Gastroesophageal sphincter (tissue), 4 donors: ENCODE data around the gene AQP6. TPM values are rescaled to one million over a fixed set of nuclear protein-coding genes. Genes with fewer than 3 reads are reported as not detected.

Experiments
- ATAC-seq: fragments of 150-250 bp; one replicate; pipeline ENCODE4 v1.9.1; 2016; ENCODE audit warnings: mild to moderate bottlenecking, moderate library complexity
- H3K27ac ChIP-seq, 4 donors: fragments of 200-600 bp; sonication (generic) in 3 of 4; 1 replicate in 3 of 4; 2 replicates in 1 of 4; pipeline ENCODE4 v1.5.1; 2016 to 2019
- H3K27me3 ChIP-seq: fragments of 200-600 bp; sonication (generic); one replicate; pipeline ENCODE4 v1.5.1; 2019
- H3K36me3 ChIP-seq, 2 donors: fragments of 200-600 bp; sonication (generic); one replicate each; pipeline ENCODE4 v1.5.1; 2019; ENCODE audit warnings: control low read depth in 1 of 2
- H3K4me1 ChIP-seq, 3 donors: fragments of 200-600 bp; sonication (generic); 1 replicate in 2 of 3; 2 replicates in 1 of 3; pipeline ENCODE4 v1.5.1; 2016 to 2019; ENCODE audit warnings: control low read depth in 2 of 3
- H3K4me3 ChIP-seq, 2 donors: fragments of 200-600 bp; sonication (generic); one replicate each; pipeline ENCODE4 v1.5.1; 2019; ENCODE audit warnings: mild to moderate bottlenecking in 1 of 2, moderate library complexity in 1 of 2
- H3K9me3 ChIP-seq, 3 donors: fragments of 200-600 bp; sonication (generic); one replicate each; pipeline ENCODE4 v1.5.1; 2017 to 2019; ENCODE audit warnings: control low read depth in 2 of 3
- EP300 ChIP-seq: sonication (generic); formaldehyde crosslinking; IDR thresholded peaks from one replicate; pipeline ENCODE4 v1.6.1; 2017; ENCODE audit warnings: antibody characterized with exemption, mild to moderate bottlenecking
- POLR2A ChIP-seq, 2 donors: fragments of 450-650 bp; IDR thresholded peaks; one replicate each; pipeline ENCODE4 v1.6.1; 2017; ENCODE audit warnings: antibody characterized with exemption in 2 of 2, mild to moderate bottlenecking in 2 of 2, moderate library complexity in 1 of 2
- POLR2AphosphoS5 ChIP-seq: sonication (generic); formaldehyde crosslinking; IDR thresholded peaks from one replicate; pipeline ENCODE4 v1.6.1; 2017; ENCODE audit warnings: antibody characterized with exemption
- WGBS, 2 donors: methylation state at CpG; one replicate each; pipeline ENCODE4 v1.1.5; 2018; ENCODE audit warnings: low coverage in 1 of 2; 5-methylcytosine and 5-hydroxymethylcytosine counted together
- total RNA-seq, 4 donors: library from RNA; depleted of rRNA; stranded (reverse); fragments of >200 nt; gene quantifications; one replicate each; pipeline ENCODE4 v1.1.0, GENCODE V29; 2016
- TF ChIP-seq, protein P1 (sequence below), 4 experiments: fragments of 200-600 bp in 2 of 4; fragments of 450-650 bp in 2 of 4; sonication (generic) in 1 of 4; IDR thresholded peaks; one replicate each; pipeline ENCODE4 v1.5.1; 2017 to 2019; ENCODE audit warnings: antibody characterized with exemption in 4 of 4, mild to moderate bottlenecking in 2 of 4, moderate library complexity in 2 of 4

AQP6 gene
- total RNA-seq, 4 donors from 2014 or later = not detected

GRCh38 chr12:49965836-49966235 lies 6.9 kb upstream of the AQP6 start:
- 17% methylated on average over 1 of the region's 6 CpGs; no CpG with 5 or more reads in 1 of the 2 donors for WGBS, 2 donors
- Histone ChIP-seq H3K4me3 (no peak overlapping the region), H3K9me3 (no peaks in the 10 kb centered on the region), H3K36me3 (no peaks in the 10 kb centered on the region), H3K27ac (no peak overlapping the region), H3K27me3 (peaks cover 37% of the 10 kb centered on the region), H3K4me1 (peaks cover 0 to 24% (median 13%) of the 10 kb centered on the region in 3 donors)
- TF ChIP-seq POLR2AphosphoS5 (no peak), POLR2A (IDR thresholded peaks at IDR 0.05) (no peak), EP300 (no peak)
- TF ChIP-seq, protein P1, sequence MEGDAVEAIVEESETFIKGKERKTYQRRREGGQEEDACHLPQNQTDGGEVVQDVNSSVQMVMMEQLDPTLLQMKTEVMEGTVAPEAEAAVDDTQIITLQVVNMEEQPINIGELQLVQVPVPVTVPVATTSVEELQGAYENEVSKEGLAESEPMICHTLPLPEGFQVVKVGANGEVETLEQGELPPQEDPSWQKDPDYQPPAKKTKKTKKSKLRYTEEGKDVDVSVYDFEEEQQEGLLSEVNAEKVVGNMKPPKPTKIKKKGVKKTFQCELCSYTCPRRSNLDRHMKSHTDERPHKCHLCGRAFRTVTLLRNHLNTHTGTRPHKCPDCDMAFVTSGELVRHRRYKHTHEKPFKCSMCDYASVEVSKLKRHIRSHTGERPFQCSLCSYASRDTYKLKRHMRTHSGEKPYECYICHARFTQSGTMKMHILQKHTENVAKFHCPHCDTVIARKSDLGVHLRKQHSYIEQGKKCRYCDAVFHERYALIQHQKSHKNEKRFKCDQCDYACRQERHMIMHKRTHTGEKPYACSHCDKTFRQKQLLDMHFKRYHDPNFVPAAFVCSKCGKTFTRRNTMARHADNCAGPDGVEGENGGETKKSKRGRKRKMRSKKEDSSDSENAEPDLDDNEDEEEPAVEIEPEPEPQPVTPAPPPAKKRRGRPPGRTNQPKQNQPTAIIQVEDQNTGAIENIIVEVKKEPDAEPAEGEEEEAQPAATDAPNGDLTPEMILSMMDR (IDR thresholded peaks at IDR 0.05) = no peak
- ATAC-seq = no peak

DNA sequence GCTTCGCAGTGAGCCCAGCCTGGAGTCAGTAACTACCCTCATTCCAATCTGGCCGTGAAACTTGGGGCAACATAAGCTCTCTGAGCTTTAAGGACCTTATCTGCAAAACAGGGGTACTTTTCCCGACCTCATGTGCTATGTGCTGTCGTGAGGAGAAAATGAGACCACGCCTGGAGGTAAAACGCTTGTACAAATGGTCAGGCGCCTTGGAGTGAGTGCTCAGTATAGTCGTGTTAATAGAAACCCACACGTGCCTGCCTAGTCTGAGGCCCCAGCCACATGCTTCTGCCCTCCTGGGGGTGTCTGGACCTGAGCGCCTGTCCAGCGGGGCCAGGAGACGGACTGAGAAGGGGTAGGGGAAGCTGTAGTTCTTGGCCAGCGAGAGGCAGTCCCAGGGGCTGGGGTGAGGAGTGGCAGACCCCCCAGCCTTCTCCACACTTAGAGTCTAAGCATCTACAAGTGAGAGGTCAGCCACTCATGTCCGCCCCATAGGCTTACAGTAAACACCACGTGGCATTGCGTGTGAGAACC lies 6.2 kb upstream of the AQP6 start:
- Histone ChIP-seq H3K36me3 (no peaks in the 10 kb centered on the region), H3K27ac (no peak overlapping the region), H3K4me1 (peaks cover 0 to 17% (median 8%) of the 10 kb centered on the region in 3 donors), H3K4me3 (no peak overlapping the region), H3K27me3 (peaks cover 30% of the 10 kb centered on the region), H3K9me3 (no peaks in the 10 kb centered on the region)
- TF ChIP-seq POLR2A (IDR thresholded peaks at IDR 0.05) = no peak
- TF ChIP-seq POLR2AphosphoS5 = no peak
- no peak for TF ChIP-seq EP300
- TF ChIP-seq, protein P1 (IDR thresholded peaks at IDR 0.05) = no peak
- 46% methylated on average over 11 of the region's 16 CpGs; no CpG with 5 or more reads in 1 of the 2 donors for WGBS, 2 donors
- no peak for ATAC-seq

DNA sequence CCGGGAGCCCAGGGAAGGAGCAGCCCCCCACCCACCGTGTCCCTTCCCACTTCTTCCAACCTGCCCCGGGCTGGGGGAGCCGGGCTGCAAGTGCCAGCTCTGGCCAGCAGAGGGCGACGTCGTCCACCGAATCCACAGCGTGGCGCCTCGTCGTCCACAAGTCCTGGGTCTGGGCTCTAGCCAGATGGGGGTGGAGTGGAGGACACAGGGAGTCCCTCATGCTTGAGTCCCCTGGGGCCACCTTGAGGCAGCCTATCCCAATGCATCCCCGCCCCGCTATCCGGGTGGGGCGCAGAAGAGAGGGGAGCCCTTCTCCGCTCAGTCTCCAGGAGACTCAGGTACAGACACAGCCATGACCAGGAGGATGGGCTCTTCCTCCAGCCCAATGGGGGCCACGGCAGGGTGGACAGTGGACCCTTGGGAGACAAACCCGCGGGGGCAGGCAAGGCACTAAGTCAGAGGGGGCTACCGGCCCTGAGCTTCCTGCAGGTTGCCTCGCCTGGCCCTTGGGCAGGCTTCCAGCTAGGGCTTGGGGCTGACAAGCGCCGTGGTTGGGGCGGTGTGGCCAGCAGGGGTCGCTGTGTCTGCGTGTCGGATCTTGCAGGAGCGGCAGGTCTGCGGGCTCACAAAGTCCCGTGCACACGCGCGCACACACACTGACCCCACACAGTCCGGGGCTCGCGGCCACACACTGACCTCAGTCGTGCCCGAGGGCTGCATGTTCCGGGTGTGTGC lies 5.5 kb upstream of the AQP6 start:
- peak; percentile 89 for ATAC-seq
- no CpG with 5 or more reads among the region's 40 CpGs for WGBS, 2 donors

DNA sequence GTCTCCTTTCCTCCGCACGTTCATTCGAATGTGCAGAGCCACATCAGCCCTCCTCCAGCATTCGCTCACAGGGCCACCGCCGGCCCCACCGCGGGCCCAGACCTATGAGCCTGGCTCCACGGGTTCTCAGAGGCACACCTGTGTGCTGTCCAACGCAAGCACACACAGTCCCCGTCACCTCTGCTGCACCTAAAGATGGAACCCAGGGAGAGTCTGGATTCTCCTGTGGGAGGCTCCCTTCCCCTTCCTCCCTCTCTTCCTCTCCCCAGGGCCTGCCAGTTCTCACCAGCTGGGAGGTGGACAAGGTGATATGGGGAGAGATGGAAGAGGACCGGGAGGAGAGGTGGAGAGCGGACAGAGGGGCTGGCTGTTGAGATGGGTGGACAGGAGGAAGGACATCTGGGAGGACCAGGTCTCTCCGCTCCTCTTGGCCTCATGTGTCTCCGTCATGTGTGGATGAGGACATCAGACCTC lies 4.9 kb upstream of the AQP6 start:
- Histone ChIP-seq H3K9me3 (no peaks in the 10 kb centered on the region), H3K27ac (no peak overlapping the region), H3K27me3 (peaks cover 30% of the 10 kb centered on the region), H3K4me1 (peaks cover 0 to 13% (median 8%) of the 10 kb centered on the region in 3 donors), H3K4me3 (peak overlapping the region in 1 of 2 donors; percentile 46), H3K36me3 (no peaks in the 10 kb centered on the region)
- ATAC-seq = no peak
- TF ChIP-seq POLR2AphosphoS5 = no peak
- TF ChIP-seq POLR2A (IDR thresholded peaks at IDR 0.05) = no peak
- no peak for TF ChIP-seq EP300
- TF ChIP-seq, protein P1 (IDR thresholded peaks at IDR 0.05) = no peak
- 70 to 100% methylated on average over 1 to 2 of the region's 15 CpGs for WGBS, 2 donors

More for the DNA sequence above, 5.5 kb upstream of the AQP6 start:
- no peaks in the 10 kb centered on the region for H3K9me3 ChIP-seq
- H3K27me3 ChIP-seq = peaks cover 30% of the 10 kb centered on the region
- H3K27ac ChIP-seq = peak overlapping the region in 1 of 4 donors; percentile 56
- H3K4me3 ChIP-seq = peak overlapping the region; percentile 8 to 46
- peaks cover 0 to 13% (median 8%) of the 10 kb centered on the region in 3 donors for H3K4me1 ChIP-seq
- TF ChIP-seq, protein P1 (IDR thresholded peaks at IDR 0.05) = peak; percentile 30 to 97 (median 86)
- peak; percentile 39 for TF ChIP-seq POLR2AphosphoS5
- no peak for TF ChIP-seq EP300
- no peaks in the 10 kb centered on the region for H3K36me3 ChIP-seq
